Mesenchymal stem cell (in vitro differentiated cells and primary cell): ENCODE data around the gene B3GAT3.

Experiments used
- DNase-seq: peaks from one replicate; pipeline ENCODE4 v3.0.0-alpha.2; 2013
- H2AFZ ChIP-seq: one replicate; pipeline ENCODE4 v1.6.1; 2013; ENCODE audit warnings: low read depth, mild to moderate bottlenecking, control low read depth, inconsistent platforms, low read length, moderate library complexity
- H2AK5ac ChIP-seq: 2 replicates; pipeline ENCODE4 v1.6.1; 2013; ENCODE audit warnings: low read length, moderate library complexity, mild to moderate bottlenecking, inconsistent platforms; ENCODE audit not compliant: severe bottlenecking
- H2BK120ac ChIP-seq: one replicate; pipeline ENCODE4 v1.6.1; 2013; ENCODE audit warnings: low read depth, mild to moderate bottlenecking, inconsistent platforms, low read length, moderate library complexity
- H2BK12ac ChIP-seq, 2 experiments: one replicate each; pipeline ENCODE4 v1.6.1; 2013; ENCODE audit warnings: inconsistent platforms in 2 of 2, low read length in 2 of 2, mild to moderate bottlenecking in 2 of 2, moderate library complexity in 2 of 2, control low read depth in 1 of 2
- H2BK15ac ChIP-seq: one replicate; pipeline ENCODE4 v1.6.1; 2013; ENCODE audit warnings: mild to moderate bottlenecking, low read depth, inconsistent platforms; ENCODE audit not compliant: poor library complexity, severe bottlenecking
- H2BK5ac ChIP-seq: 2 replicates; pipeline ENCODE4 v1.6.1; 2013; ENCODE audit warnings: low read depth, mild to moderate bottlenecking, low read length, control low read depth, inconsistent platforms; ENCODE audit not compliant: poor library complexity, severe bottlenecking
- H3K14ac ChIP-seq, 2 experiments: one replicate each; pipeline ENCODE4 v1.6.1; 2013; ENCODE audit warnings: inconsistent platforms in 2 of 2, low read length in 2 of 2, control low read depth in 1 of 2, mild to moderate bottlenecking in 1 of 2, moderate library complexity in 1 of 2
- H3K18ac ChIP-seq, 2 experiments: one replicate each; pipeline ENCODE4 v1.6.1; 2013; ENCODE audit warnings: inconsistent platforms in 2 of 2, low read length in 2 of 2, control low read depth in 1 of 2, low read depth in 1 of 2, mild to moderate bottlenecking in 1 of 2
- H3K23ac ChIP-seq, 2 experiments: one replicate each; pipeline ENCODE4 v1.6.1; 2013; ENCODE audit warnings: inconsistent platforms in 2 of 2, low read length in 2 of 2, mild to moderate bottlenecking in 2 of 2, moderate library complexity in 2 of 2, control low read depth in 1 of 2
- H3K27ac ChIP-seq: 2 replicates; pipeline ENCODE4 v1.5.1; 2013; ENCODE audit warnings: mild to moderate bottlenecking, moderate library complexity, low read length, control low read depth, inconsistent platforms; ENCODE audit not compliant: poor library complexity, severe bottlenecking
- H3K27me3 ChIP-seq, 2 experiments: 2 replicates each; pipeline versions ENCODE4 v1.6.1 to v1.7.0; 2013; ENCODE audit warnings: low read length in 2 of 2, mild to moderate bottlenecking in 2 of 2, moderate library complexity in 2 of 2, control low read depth in 1 of 2, inconsistent platforms in 1 of 2; ENCODE audit not compliant: control insufficient read depth in 1 of 2, insufficient read depth in 1 of 2
- H3K36me3 ChIP-seq, 2 experiments: 2 replicates each; pipeline versions ENCODE4 v1.6.1 to v1.7.0; 2013; ENCODE audit warnings: low read length in 2 of 2, control low read depth in 1 of 2, inconsistent platforms in 1 of 2, low read depth in 1 of 2, mild to moderate bottlenecking in 1 of 2; ENCODE audit not compliant: insufficient read depth in 2 of 2, control insufficient read depth in 1 of 2
- H3K4ac ChIP-seq, 2 experiments: one replicate each; pipeline ENCODE4 v1.6.1; 2013; ENCODE audit warnings: inconsistent platforms in 2 of 2, low read length in 2 of 2, mild to moderate bottlenecking in 2 of 2, moderate library complexity in 2 of 2, control low read depth in 1 of 2, low read depth in 1 of 2
- H3K4me1 ChIP-seq: 2 replicates; pipeline ENCODE4 v1.6.1; 2013; ENCODE audit warnings: low read depth, low read length, control low read depth; ENCODE audit not compliant: control insufficient read depth, insufficient read depth
- H3K4me2 ChIP-seq: 2 replicates; pipeline ENCODE4 v1.6.1; 2013; ENCODE audit warnings: low read length, mild to moderate bottlenecking, inconsistent platforms; ENCODE audit not compliant: poor library complexity, severe bottlenecking
- H3K4me3 ChIP-seq, 2 experiments: 2 replicates each; pipeline versions ENCODE4 v1.5.1 to v1.7.0; 2013; ENCODE audit warnings: low read length in 2 of 2, mild to moderate bottlenecking in 2 of 2, control low read depth in 1 of 2, low read depth in 1 of 2; ENCODE audit not compliant: insufficient read depth in 1 of 2
- H3K79me1 ChIP-seq: replicated peaks from 2 replicates; pipeline ENCODE4 v1.6.1; 2013; ENCODE audit warnings: mild to moderate bottlenecking, control low read depth, low read length, inconsistent platforms; ENCODE audit not compliant: poor library complexity, severe bottlenecking
- H3K9ac ChIP-seq: 2 replicates; pipeline ENCODE4 v1.7.0; 2013; ENCODE audit warnings: mild to moderate bottlenecking, low read length, moderate library complexity
- H3K9me3 ChIP-seq: 2 replicates; pipeline ENCODE4 v1.7.0; 2013; ENCODE audit warnings: mild to moderate bottlenecking, low read length; ENCODE audit not compliant: control insufficient read depth
- H4K8ac ChIP-seq: one replicate; pipeline ENCODE4 v1.6.1; 2013; ENCODE audit warnings: inconsistent platforms, mild to moderate bottlenecking, low read length, moderate library complexity
- H4K91ac ChIP-seq: one replicate; pipeline ENCODE4 v1.6.1; 2013; ENCODE audit warnings: mild to moderate bottlenecking, low read length, inconsistent platforms
- WGBS: methylation state at CpG from one replicate; pipeline ENCODE4 v1.1.7; 2013; ENCODE audit warnings: mixed read lengths; 5-methylcytosine and 5-hydroxymethylcytosine counted together

B3GAT3 gene

GRCh38 chr11:62603072-62603408 lies 18.7 kb downstream of the B3GAT3 start:
- peaks cover 17% of the 10 kb centered on the region for H3K4me1 ChIP-seq
- no peak overlapping the region for H4K8ac ChIP-seq
- WGBS, result 83% methylated on average over 13 of the region's 13 CpGs
- DNase-seq, result no peak
- H2AFZ ChIP-seq, result no peak overlapping the region
- no peak overlapping the region for H3K23ac ChIP-seq
- peak overlapping the region in 1 of 2 experiments; percentile 93 for H3K4me3 ChIP-seq
- peaks cover 39 to 60% of the 10 kb centered on the region in 2 experiments for H3K36me3 ChIP-seq
- H3K27me3 ChIP-seq, result no peaks in the 10 kb centered on the region
- no peak overlapping the region for H3K18ac ChIP-seq
- peak overlapping the region in 1 of 2 experiments; percentile 32 for H3K4ac ChIP-seq
- H3K79me1 ChIP-seq, result peaks cover 4% of the 10 kb centered on the region
- no peak overlapping the region for H3K27ac ChIP-seq
- no peak overlapping the region for H3K4me2 ChIP-seq
- no peaks in the 10 kb centered on the region for H3K9me3 ChIP-seq
- H2BK15ac ChIP-seq, result peak overlapping the region; percentile 33
- H3K9ac ChIP-seq, result peak overlapping the region; percentile 97
- H2AK5ac ChIP-seq, result no peak overlapping the region
- no peak overlapping the region for H3K14ac ChIP-seq
- no peak overlapping the region for H2BK5ac ChIP-seq
- no peak overlapping the region for H2BK120ac ChIP-seq
- no peak overlapping the region for H2BK12ac ChIP-seq
- no peak overlapping the region for H4K91ac ChIP-seq

GRCh38 chr11:62602141-62603071 lies 19.4 kb downstream of the B3GAT3 start:
- Histone ChIP-seq H2AFZ (peak overlapping the region; percentile 55), H3K4me2 (peak overlapping the region; percentile 83), H3K4me3 (peak overlapping the region; percentile 52 to 93), H3K23ac (no peak overlapping the region), H4K91ac (peak overlapping the region; percentile 91), H3K27ac (peak overlapping the region; percentile 90), H3K4me1 (peaks cover 17% of the 10 kb centered on the region), H3K79me1 (peaks cover 2% of the 10 kb centered on the region), H2BK5ac (no peak overlapping the region), H2AK5ac (no peak overlapping the region), H3K9ac (peak overlapping the region; percentile 97), H2BK15ac (peak overlapping the region; percentile 73), H3K27me3 (no peaks in the 10 kb centered on the region), H3K14ac (peak overlapping the region in 1 of 2 experiments; percentile 53), H4K8ac (peak overlapping the region; percentile 91), H3K9me3 (no peaks in the 10 kb centered on the region), H2BK120ac (peak overlapping the region; percentile 40), H3K36me3 (peaks cover 41 to 60% of the 10 kb centered on the region in 2 experiments), H2BK12ac (peak overlapping the region in 1 of 2 experiments; percentile 90), H3K4ac (peak overlapping the region in 1 of 2 experiments; percentile 82), H3K18ac (peak overlapping the region; percentile 88 to 96)
- 16% methylated on average over 85 of the region's 96 CpGs for WGBS
- DNase-seq, result no peak

GRCh38 chr11:62601372-62602140 lies 20.2 kb downstream of the B3GAT3 start, which contains the start of gene MTA2:
Gene MTA2, minus strand, starts transcription at chr11:62601865. Its CDS starts 415 bp downstream, at chr11:62601450.
- Histone ChIP-seq H4K91ac (peak within 1 kb of the TSS; percentile 91), H3K18ac (peak within 1 kb of the TSS; percentile 94 to 98), H3K23ac (peak within 1 kb of the TSS in 1 of 2 experiments; percentile 98), H4K8ac (peak within 1 kb of the TSS; percentile 91), H2BK5ac (peak within 1 kb of the TSS; percentile 81), H3K4me2 (peak within 1 kb of the TSS; percentile 83), H2AFZ (peak within 1 kb of the TSS; percentile 55), H3K36me3 (peaks cover 48 to 60% of the 10 kb centered on the region in 2 experiments), H3K79me1 (peaks cover 5% of the 10 kb centered on the region), H3K9me3 (no peaks in the 10 kb centered on the region), H3K4ac (peak within 1 kb of the TSS; percentile 93 to 97), H2BK120ac (peak within 1 kb of the TSS; percentile 93), H3K14ac (peak within 1 kb of the TSS in 1 of 2 experiments; percentile 94), H3K9ac (peak within 1 kb of the TSS; percentile 97), H3K4me3 (peak within 1 kb of the TSS; percentile 88 to 93), H3K4me1 (peaks cover 17% of the 10 kb centered on the region), H2BK15ac (peak within 1 kb of the TSS; percentile 73), H3K27me3 (no peaks in the 10 kb centered on the region), H2AK5ac (no peak within 1 kb of the TSS), H3K27ac (peak within 1 kb of the TSS; percentile 90), H2BK12ac (peak within 1 kb of the TSS in 1 of 2 experiments; percentile 90)
- peak; percentile 98 for DNase-seq
- WGBS, result under 1% methylated on average over 79 of the region's 83 CpGs
